ENCODE results near the gene CTDSP1. TPM values are rescaled to one million over a fixed set of nuclear protein-coding genes. Genes with fewer than 3 reads are reported as not detected.

The CTDSP1 gene
- polyA plus RNA-seq, 1 donor from 2014 or later = 0.97 TPM

- Histone ChIP-seq H3K4me3 (ENCODE audit: low read length) (no peak overlapping the region), H3K9me2 (ENCODE audit: insufficient read depth, low read length) (no peaks in the 10 kb centered on the region), H3K27ac (ENCODE audit: low read length) (no peak overlapping the region), H4K20me1 (ENCODE audit: insufficient read depth) (no peaks in the 10 kb centered on the region), H2AFZ (ENCODE audit: low read depth, low read length) (no peak overlapping the region), H3K9me3 (ENCODE audit: low read length) (no peaks in the 10 kb centered on the region), H3K27me3 (ENCODE audit: insufficient read depth, low read depth, low read length) (no peaks in the 10 kb centered on the region), H3K9ac (ENCODE audit: low read length) (no peak overlapping the region), H3K4me2 (ENCODE audit: low read length) (no peak overlapping the region), H3F3A (ENCODE audit: insufficient read depth, low read length, poor library complexity, severe bottlenecking) (no peaks in the 10 kb centered on the region), H3K36me3 (ENCODE audit: insufficient read depth, low read length) (no peaks in the 10 kb centered on the region), H3K79me2 (replicated peaks; ENCODE audit: insufficient read depth, low read length) (no peaks in the 10 kb centered on the region)
- TF ChIP-seq REST (IDR thresholded peaks at IDR 0.05; ENCODE audit: borderline replicate concordance) = no peak
- no peak for TF ChIP-seq SMC3 (conservative IDR thresholded peaks at IDR 0.05; ENCODE audit: poor library complexity)
- TF ChIP-seq EP300 (conservative IDR thresholded peaks at IDR 0.05; ENCODE audit: poor library complexity, severe bottlenecking) = no peak
- TF ChIP-seq POLR2AphosphoS5 (IDR thresholded peaks at IDR 0.05) = no peak
- no peak for TF ChIP-seq EZH2 (IDR thresholded peaks at IDR 0.05; ENCODE audit: borderline replicate concordance, insufficient read depth, low read length, poor library complexity, severe bottlenecking)
- no peak for TF ChIP-seq RAD21 (conservative IDR thresholded peaks at IDR 0.05)
- TF ChIP-seq CTCF (IDR thresholded peaks at IDR 0.05; ENCODE audit: poor library complexity, severe bottlenecking) = no peak
These were observed 25.9 kb downstream of the CTDSP1 start for GRCh38 chr2:218425531-218425930.

GRCh38 chr2:218427741-218428140 is 28.1 kb downstream of the CTDSP1 start:
- no peak overlapping the region for H2AFZ ChIP-seq (ENCODE audit: low read depth, low read length)
- H3K36me3 ChIP-seq (ENCODE audit: insufficient read depth, low read length) = no peaks in the 10 kb centered on the region

More at GRCh38 chr2:218427741-218428140, 28.1 kb downstream of the CTDSP1 start:
- no peaks in the 10 kb centered on the region for H3K79me2 ChIP-seq (replicated peaks; ENCODE audit: insufficient read depth, low read length)
- TF ChIP-seq MXI1 (conservative IDR thresholded peaks at IDR 0.05; ENCODE audit: poor library complexity, severe bottlenecking) (no peak), RAD21 (conservative IDR thresholded peaks at IDR 0.05) (no peak), EP300 (conservative IDR thresholded peaks at IDR 0.05; ENCODE audit: poor library complexity, severe bottlenecking) (no peak), SMC3 (conservative IDR thresholded peaks at IDR 0.05; ENCODE audit: poor library complexity) (no peak), CTCF (IDR thresholded peaks at IDR 0.05; ENCODE audit: poor library complexity, severe bottlenecking) (no peak), REST (IDR thresholded peaks at IDR 0.05; ENCODE audit: borderline replicate concordance) (no peak), POLR2AphosphoS5 (IDR thresholded peaks at IDR 0.05) (no peak), TAF1 (IDR thresholded peaks at IDR 0.05; ENCODE audit: low read depth) (no peak), EZH2 (IDR thresholded peaks at IDR 0.05; ENCODE audit: borderline replicate concordance, insufficient read depth, low read length, poor library complexity, severe bottlenecking) (no peak)
- H3K27ac ChIP-seq (ENCODE audit: low read length) = no peak overlapping the region
- no peak overlapping the region for H3K4me3 ChIP-seq (ENCODE audit: low read length)
- no peaks in the 10 kb centered on the region for H3F3A ChIP-seq (ENCODE audit: insufficient read depth, low read length, poor library complexity, severe bottlenecking)
- H3K9me2 ChIP-seq (ENCODE audit: insufficient read depth, low read length) = no peaks in the 10 kb centered on the region
- no peaks in the 10 kb centered on the region for H3K27me3 ChIP-seq (ENCODE audit: insufficient read depth, low read depth, low read length)
- no peak overlapping the region for H3K9ac ChIP-seq (ENCODE audit: low read length)
- no peaks in the 10 kb centered on the region for H4K20me1 ChIP-seq (ENCODE audit: insufficient read depth)
- no peak overlapping the region for H3K4me2 ChIP-seq (ENCODE audit: low read length)
- H3K9me3 ChIP-seq (ENCODE audit: low read length) = no peaks in the 10 kb centered on the region
